ENCODE measurements around the gene CNGA2. TPM values are rescaled to one million over a fixed set of nuclear protein-coding genes. Genes with fewer than 3 reads are reported as not detected.

Gene CNGA2
- polyA plus RNA-seq, 3 donors: not detected

DNA sequence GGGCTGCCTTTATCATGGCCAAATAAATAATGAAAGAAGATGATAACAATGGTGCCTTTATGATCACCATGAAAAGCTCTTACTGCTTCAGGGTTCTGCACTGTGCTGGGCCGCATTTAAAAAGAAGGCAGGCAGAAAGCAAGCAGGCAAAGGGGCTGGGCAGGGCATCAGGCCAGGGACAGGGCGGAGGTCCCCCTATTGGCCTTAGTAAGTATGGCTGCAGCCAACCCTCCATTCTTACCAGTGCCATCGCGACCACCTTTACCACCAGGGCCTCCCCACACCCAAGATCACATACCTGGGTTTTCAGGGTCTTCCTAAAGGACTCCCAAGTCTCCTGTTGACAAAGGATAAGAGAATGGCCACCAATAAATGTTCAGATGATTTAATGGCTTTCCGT, 38.9 kb downstream of the CNGA2 start:
- no peak overlapping the region for H3K4me3 ChIP-seq (replicated peaks in 1 of 3; ENCODE audit: low read depth in 2 of 3, low read length in 3 of 3)
- intact Hi-C loops (cut with micrococcal nuclease): no loop called here
- H3K36me3 ChIP-seq (replicated peaks in 1 of 2; ENCODE audit: control insufficient read depth in 1 of 2, insufficient read depth in 2 of 2, low read length in 2 of 2): no peaks in the 10 kb centered on the region
- H3K79me2 ChIP-seq (ENCODE audit: insufficient read depth, low read length): no peaks in the 10 kb centered on the region
- DNase-seq: no peak
- Mint-ChIP-seq H3K4me3 (no peak overlapping the region), H3K9me3 (peaks cover 0 to 4% (median 1%) of the 10 kb centered on the region in 7 donors), H3K27ac (no peak overlapping the region), H3K36me3 (no peaks in the 10 kb centered on the region), H3K27me3 (ENCODE audit: low read depth in 3 of 3) (peaks cover 0 to 4% (median 1%) of the 10 kb centered on the region in 3 donors), H3K4me1 (no peaks in the 10 kb centered on the region)
- no peak overlapping the region for H2AFZ ChIP-seq (ENCODE audit: insufficient read depth, low read depth, low read length, poor library complexity, severe bottlenecking)
- 100% methylated on average over 1 of the region's 5 CpGs for WGBS (ENCODE audit: insufficient coverage)
- no peaks in the 10 kb centered on the region for H4K20me1 ChIP-seq (ENCODE audit: insufficient read depth, low read length)
- H3K4me2 ChIP-seq (replicated peaks; ENCODE audit: extremely low read depth, low read length, poor library complexity, severe bottlenecking): no peak overlapping the region
- no peak for TF ChIP-seq CTCF (IDR thresholded peaks at IDR 0.05)
- H3K27ac ChIP-seq (ENCODE audit: low read depth in 1 of 2, low read length in 2 of 2): no peak overlapping the region
- no peaks in the 10 kb centered on the region for H3K9me3 ChIP-seq (replicated peaks in 1 of 2; ENCODE audit: control insufficient read depth in 1 of 2, insufficient read depth in 1 of 2, low read length in 2 of 2)
- H3K9ac ChIP-seq (ENCODE audit: insufficient read depth, low read length, poor library complexity, severe bottlenecking): no peak overlapping the region
- no peaks in the 10 kb centered on the region for H3K27me3 ChIP-seq (ENCODE audit: control insufficient read depth in 2 of 2, insufficient read depth in 2 of 2, low read length in 2 of 2)
- no peaks in the 10 kb centered on the region for H3K4me1 ChIP-seq (ENCODE audit: control insufficient read depth in 1 of 2, insufficient read depth in 2 of 2, low read length in 2 of 2)

- Mint-ChIP-seq H3K27me3 (ENCODE audit: low read depth in 3 of 3) (peaks cover 0 to 5% (median 1%) of the 10 kb centered on the region in 3 donors), H3K4me3 (no peak overlapping the region), H3K36me3 (no peaks in the 10 kb centered on the region), H3K9me3 (peaks cover 0 to 4% (median 1%) of the 10 kb centered on the region in 7 donors), H3K4me1 (no peaks in the 10 kb centered on the region), H3K27ac (no peak overlapping the region)
- no peaks in the 10 kb centered on the region for H3K79me2 ChIP-seq (ENCODE audit: insufficient read depth, low read length)
- no peak overlapping the region for H3K4me3 ChIP-seq (replicated peaks in 1 of 3; ENCODE audit: low read depth in 2 of 3, low read length in 3 of 3)
- H3K27ac ChIP-seq (ENCODE audit: low read depth in 1 of 2, low read length in 2 of 2): no peak overlapping the region
- no peak for TF ChIP-seq CTCF (IDR thresholded peaks at IDR 0.05)
- H3K27me3 ChIP-seq (ENCODE audit: control insufficient read depth in 2 of 2, insufficient read depth in 2 of 2, low read length in 2 of 2): no peaks in the 10 kb centered on the region
- H3K4me1 ChIP-seq (ENCODE audit: control insufficient read depth in 1 of 2, insufficient read depth in 2 of 2, low read length in 2 of 2): no peaks in the 10 kb centered on the region
- no peaks in the 10 kb centered on the region for H3K36me3 ChIP-seq (replicated peaks in 1 of 2; ENCODE audit: control insufficient read depth in 1 of 2, insufficient read depth in 2 of 2, low read length in 2 of 2)
- no peak overlapping the region for H2AFZ ChIP-seq (ENCODE audit: insufficient read depth, low read depth, low read length, poor library complexity, severe bottlenecking)
- intact Hi-C loops (cut with micrococcal nuclease): no loop called here
- H3K9ac ChIP-seq (ENCODE audit: insufficient read depth, low read length, poor library complexity, severe bottlenecking): no peak overlapping the region
- DNase-seq: no peak
- no peak overlapping the region for H3K4me2 ChIP-seq (replicated peaks; ENCODE audit: extremely low read depth, low read length, poor library complexity, severe bottlenecking)
- no peaks in the 10 kb centered on the region for H3K9me3 ChIP-seq (replicated peaks in 1 of 2; ENCODE audit: control insufficient read depth in 1 of 2, insufficient read depth in 1 of 2, low read length in 2 of 2)
- no peaks in the 10 kb centered on the region for H4K20me1 ChIP-seq (ENCODE audit: insufficient read depth, low read length)
- no CpG with 5 or more reads among the region's 3 CpGs for WGBS (ENCODE audit: insufficient coverage)
These were observed 39.9 kb downstream of the CNGA2 start for GRCh38 chrX:151774421-151774820.

Data from CD14-positive monocyte (primary cell).